EL (cell line): ENCODE results near the gene SGIP1.
A peak's percentile ranks its signal among the peaks of the same experiment; 100 is the strongest.

ENCODE experiments used
- DNase-seq: peaks from one replicate; pipeline ENCODE4 v3.0.0-alpha.2; 2016

SGIP1 gene, protein sequence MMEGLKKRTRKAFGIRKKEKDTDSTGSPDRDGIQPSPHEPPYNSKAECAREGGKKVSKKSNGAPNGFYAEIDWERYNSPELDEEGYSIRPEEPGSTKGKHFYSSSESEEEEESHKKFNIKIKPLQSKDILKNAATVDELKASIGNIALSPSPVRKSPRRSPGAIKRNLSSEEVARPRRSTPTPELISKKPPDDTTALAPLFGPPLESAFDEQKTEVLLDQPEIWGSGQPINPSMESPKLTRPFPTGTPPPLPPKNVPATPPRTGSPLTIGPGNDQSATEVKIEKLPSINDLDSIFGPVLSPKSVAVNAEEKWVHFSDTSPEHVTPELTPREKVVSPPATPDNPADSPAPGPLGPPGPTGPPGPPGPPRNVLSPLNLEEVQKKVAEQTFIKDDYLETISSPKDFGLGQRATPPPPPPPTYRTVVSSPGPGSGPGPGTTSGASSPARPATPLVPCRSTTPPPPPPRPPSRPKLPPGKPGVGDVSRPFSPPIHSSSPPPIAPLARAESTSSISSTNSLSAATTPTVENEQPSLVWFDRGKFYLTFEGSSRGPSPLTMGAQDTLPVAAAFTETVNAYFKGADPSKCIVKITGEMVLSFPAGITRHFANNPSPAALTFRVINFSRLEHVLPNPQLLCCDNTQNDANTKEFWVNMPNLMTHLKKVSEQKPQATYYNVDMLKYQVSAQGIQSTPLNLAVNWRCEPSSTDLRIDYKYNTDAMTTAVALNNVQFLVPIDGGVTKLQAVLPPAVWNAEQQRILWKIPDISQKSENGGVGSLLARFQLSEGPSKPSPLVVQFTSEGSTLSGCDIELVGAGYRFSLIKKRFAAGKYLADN

DNA sequence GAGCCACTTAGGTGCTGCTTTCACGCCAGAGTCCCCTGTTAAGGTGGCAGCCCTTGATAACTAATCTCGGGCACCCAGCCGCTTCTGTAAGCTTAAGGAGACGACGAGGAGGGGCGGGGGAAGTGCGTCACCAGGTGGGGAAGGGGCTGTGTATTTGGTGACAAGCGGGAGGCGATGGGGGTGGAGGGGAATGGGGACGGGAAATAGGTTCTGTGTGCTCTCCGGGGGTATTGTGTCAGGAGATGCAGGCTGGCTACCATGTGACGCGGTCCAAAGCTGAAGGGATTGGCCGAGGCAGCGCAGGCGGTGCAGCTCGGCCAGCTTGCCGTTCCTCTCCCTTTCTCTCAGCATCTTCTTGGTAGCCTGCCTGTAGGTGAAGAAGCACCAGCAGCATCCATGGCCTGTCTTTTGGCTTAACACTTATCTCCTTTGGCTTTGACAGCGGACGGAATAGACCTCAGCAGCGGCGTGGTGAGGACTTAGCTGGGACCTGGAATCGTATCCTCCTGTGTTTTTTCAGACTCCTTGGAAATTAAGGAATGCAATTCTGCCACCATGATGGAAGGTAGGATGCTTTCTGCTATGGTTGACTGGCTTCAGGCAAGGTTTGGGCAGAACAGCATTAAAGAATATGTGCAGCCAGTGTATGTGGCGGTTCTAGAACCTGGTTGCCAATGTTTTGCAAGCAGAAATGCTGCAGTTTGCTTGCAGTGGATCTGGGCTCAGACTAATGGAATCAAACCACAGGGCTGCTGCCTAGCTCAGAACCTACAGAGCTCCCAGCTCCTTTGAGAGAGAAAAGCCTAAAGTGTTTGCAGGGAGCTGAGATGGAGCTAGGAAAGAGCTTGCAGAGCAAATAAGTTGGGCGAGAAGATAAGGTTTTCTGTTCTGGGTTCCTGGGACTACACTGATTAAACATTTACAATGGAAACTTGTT, at the start of gene SGIP1:
SGIP1 (plus strand) TSS at position 350 of the 937 bp plus-strand sequence; CDS start at position 556, 206 bp downstream.
- peak; percentile 81 for DNase-seq

DNA sequence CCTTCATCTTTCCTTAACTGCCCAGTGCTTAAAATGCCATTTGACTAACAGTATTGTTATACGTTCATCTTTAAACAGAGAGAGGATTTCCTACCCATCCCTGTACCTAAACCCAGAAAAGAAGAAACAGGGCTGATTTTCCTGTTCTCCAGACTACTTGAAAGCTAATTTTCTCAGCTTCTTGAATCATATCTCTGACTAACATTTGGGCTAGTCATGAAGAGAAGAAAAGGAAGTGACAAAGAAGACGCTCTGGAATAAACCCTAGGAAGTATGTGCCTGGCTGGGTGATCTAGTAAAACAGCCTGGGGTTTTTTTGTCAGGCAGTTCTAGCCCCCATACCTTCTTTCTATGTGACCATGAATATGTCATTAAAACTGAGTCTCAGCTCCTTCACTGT, 44.8 kb upstream of the SGIP1 start:
- peak; percentile 68 for DNase-seq

DNA sequence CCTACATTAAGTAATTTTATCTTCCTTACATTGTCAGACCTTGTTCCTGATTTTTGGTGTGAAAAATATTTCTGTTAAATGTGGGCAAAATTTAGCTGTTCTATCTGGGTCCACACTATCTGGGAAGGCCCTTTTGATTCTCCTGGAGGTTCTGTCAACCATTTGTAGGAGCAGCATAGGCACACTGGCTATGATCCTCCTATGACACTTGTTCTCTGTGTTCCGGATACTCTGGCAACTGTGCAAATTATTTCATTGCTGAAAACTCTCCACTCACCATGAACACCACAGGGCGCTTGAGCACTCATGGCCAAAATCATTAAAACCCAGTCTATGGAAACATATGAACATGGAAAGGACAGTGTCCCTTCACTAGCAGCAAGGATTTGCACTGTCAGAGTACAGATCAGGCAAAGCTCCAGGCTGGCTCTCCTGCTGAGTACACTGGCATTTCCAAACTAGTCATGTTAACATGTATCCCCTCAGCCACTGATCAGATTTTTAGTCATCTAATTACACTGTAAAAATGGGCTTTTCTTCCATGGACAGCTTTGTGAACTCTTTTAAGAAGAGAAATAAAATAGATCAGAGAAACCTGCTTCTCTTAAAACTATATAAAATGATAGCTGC, 43.9 kb upstream of the SGIP1 start:
- peak; percentile 30 for DNase-seq

DNA sequence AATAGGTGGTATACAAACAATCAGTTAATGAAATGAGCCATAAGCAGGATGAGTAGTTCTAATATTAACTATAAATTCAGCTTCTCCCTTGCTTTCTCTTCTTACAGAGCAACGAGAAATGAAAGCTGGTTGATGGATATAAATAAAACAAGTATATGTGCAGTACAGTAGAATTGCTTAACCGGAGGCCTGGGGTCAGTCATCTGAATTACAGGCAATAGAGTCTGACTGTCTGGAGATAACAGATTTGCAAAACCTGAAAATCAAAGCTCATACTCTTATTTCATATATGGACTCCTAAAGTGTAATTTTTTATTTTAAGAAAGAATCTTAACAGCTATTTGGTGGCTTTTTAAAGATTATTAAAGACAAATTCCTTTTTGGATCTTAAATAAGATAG, 43.1 kb upstream of the SGIP1 start:
- DNase-seq = no peak

DNA sequence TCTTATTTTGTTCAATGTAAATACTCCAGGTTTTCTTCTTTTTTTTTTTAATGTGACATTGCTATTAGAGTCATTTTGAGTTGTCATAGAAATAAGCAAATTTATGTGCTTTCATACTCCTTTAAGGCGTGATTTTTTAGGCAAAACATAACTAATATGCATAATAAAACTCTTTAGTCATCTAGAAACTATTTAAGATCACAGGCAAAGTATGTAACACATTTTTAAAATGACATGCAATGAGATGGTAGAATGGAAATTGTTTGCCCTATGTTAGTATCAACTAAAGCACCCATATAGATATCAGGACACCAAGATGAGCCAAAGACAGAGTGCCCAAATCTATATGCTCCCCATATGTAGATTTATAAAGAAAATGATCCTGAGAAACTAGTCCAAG, 41.5 kb upstream of the SGIP1 start:
- peak; percentile 65 for DNase-seq

DNA sequence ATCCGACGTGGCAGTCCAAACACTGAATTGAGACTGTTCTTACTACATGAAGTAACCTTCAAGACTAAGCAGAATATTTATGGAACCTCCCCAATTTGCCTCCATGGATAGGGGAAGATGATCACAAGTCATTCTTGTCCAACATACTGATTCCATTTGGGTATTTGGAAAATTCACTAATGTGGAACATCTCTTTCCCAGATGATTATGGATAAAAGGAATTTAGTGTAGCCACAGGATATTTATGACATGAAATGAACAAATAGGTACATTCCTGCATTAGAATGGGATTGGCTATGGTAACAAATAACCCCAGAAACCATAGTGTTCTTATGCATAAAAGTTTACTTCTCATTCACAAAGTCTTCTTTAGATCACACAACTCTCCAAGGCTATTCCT, 40.2 kb upstream of the SGIP1 start:
- peak; percentile 66 for DNase-seq

DNA sequence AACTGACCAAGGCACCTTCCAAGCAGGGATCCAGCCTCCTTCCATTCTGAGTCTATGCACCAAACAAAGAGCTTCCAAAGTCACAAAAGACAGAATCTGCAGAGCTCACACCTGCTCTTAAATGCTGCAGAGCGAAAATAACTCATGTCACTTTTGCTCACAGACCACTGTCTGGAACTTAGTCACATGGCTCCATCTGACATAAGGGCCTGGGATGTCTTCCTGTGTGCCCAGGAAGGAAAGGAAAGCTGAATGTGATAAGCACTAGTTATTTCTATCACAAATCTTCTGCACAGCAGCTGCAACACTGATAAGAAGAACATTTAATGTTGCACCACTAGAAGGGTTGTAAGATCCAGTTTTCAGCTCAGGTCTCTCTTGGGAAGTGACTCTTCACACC, 39.5 kb upstream of the SGIP1 start:
- DNase-seq = no peak

DNA sequence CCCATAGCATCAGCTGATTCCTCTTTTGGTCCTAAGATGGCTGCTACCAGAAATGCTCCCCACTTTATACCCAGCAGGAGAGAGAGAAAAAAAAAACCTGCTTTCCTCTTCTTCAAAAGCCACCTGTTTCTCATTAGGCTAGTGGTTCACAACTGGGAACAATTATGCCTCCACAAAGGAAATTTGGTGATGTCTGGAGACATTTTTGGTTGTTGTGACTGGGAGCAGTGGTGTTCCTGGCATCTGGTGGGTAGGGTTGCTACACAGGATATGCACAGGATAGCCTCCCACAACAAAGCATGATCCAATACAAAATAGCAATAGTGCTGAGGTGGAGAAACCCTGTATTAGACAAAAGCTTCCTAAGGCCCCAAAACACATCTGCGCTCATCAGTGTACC, 38.5 kb upstream of the SGIP1 start:
- DNase-seq = peak; percentile 41

DNA sequence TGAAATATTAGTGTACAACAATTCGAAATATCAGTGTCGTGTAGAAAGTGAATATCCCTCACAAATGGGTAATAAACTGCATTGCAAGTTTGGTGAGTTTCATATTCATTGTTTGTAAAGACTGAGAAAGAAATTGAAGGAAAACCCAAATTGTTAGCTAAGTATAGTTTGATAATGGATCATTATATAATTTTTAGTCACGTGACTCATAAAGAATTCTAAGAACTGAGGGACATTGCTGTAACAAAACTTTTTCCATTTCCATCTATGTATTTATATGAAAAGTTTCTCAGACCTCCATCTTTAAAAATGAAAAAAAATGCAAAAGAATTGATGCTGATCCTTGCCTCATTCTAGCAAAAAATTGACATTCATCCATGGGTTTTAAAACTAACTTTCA, 36.0 kb upstream of the SGIP1 start:
- no peak for DNase-seq

DNA sequence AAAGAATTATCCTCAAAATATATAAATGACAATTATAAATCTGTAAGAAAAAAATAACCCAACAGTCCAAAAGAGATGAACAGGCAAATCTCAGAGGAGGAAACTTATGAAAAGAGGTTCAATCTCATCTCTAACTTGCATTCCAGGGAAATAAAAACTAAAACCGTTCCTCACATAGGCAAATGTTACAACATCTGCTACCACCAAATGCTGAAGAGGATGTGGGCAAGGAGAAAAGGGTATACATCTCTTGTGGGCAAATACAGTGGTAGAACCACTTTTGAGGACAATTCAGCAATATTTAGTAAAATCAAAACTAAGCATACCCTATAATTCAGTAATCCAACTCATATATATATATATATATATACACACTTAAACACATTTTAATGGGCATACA, 33.7 kb upstream of the SGIP1 start:
- no peak for DNase-seq

DNA sequence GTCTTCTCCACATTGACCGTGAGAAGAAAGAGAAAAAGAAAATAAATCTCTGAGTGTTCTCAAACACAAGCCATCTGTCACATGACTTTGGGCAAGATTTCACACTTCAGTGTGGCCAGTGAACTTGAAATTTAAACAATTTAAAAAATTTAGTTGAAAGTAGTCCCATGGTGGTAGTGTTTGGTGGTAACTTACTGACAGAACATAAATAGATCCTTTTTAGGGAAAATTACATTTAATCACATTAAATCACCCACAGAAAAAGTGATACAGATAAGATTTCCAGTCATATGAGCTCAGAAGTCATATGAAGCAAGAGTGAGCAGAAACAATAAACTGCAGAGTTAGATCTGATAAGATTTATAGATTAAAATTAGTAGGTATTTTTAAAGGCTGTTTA, 31.9 kb upstream of the SGIP1 start:
- no peak for DNase-seq

DNA sequence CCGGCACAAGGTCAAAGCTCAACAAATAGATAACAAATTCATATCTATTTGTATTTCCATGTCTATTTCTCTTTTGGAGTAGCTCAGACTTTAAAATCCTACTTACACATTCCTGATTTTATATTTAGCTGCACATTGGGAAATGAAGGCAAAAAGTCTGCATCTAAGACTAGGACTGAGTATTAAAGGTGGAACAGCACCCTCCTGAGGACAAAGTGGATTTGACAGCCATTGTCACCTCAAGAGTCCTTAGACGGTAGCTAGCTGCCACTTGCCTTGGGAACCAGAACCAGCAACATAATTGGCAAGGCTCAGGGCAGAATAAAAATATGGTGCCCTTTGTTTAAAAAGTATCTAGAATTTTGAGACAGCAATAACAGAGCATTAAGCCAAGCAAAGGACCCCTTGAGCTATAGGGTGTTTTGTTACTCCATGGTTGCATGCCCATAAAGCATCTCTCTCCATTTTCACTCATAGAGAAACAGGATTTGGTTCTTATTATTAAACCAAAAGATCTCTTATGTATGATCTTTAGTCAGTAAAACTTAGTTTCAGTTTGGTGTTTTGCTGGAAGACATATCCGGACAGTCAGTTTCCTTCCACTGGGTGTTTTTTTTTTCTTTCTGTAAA, 30.0 kb upstream of the SGIP1 start:
- DNase-seq = peak; percentile 75

DNA sequence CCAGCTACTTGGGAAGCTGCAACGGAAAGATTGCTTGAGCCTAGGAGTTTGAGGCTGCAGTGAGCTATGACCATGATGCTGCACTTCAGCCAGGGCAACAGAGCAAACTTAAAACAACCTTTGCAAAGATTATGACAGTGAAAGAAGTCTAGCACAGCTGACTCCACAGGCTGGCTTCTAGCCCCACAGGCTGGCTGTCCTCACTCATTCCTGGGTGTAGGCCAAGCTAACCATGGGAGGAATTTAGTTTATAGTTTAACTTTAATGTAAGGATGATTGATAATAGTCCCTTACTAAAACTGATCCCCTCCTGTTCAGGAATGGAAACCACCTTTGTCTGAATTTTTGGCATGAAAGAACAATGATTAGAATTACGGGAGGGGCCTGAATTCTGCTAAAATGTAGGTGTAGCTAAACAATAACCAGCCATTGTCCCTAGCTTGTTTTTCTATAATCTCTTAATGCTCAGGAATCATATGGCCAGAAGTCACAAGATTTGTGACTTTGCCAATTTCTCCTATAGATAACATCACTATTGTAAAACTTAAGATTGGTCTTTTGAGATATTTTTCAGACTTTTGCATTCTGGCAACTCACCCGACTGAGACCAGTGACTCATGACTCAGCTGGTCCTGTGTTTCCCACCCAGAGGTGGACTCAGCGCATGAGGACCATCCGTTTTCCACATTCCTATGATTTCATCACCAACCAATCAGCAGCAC, 28.1 kb upstream of the SGIP1 start:
- peak; percentile 73 for DNase-seq

DNA sequence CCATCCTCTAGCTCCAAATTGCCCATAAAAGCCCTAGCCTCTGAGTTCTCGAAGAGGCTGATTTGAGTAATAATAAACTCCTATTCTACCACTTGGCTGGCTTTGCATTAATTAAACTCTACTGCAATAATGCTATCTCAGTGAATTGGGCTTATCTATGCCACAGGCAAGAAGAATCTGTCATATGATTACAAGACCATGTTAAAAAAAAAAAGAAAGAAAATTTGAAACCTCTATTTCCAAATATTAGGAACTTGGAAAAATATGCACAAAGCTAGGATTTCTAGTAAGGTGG, 27.6 kb upstream of the SGIP1 start:
- DNase-seq = no peak

DNA sequence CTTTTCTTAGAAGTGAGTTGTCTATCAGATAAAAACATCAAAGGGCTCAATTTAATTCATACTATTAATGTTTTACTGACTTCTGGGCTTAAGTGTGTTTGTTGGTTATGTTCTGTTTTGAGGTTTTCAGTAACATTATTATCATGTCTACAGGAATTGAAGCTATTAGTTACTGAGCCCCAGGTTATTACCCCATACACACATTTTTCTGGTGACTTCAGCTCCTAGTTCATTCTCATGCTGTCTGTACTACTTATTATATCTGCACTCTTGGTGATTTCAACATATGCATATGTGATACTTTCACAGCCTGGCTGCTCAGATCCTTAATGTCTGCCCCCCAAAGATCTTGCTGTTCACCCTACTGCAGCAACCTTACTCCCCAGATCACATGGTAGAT, 27.0 kb upstream of the SGIP1 start:
- no peak for DNase-seq

DNA sequence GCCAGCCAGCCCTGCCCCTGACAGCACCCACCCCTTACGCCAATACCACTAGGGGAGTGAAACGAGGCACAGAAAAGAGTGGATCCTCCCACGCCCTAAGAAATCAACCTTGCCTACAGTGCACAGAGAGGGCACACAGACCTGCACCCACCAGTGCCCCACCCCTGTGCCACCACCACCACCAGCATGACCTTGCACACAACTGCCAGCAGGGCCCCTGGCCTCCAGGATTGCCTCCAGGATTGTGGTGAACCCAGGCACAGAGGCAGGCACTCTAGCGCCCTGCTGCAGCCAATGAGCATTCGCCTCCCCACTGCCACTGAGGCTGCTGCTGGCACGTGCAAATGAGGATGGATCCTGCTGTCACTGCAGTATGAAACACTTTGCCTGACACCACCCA, 23.5 kb upstream of the SGIP1 start:
- DNase-seq = no peak

DNA sequence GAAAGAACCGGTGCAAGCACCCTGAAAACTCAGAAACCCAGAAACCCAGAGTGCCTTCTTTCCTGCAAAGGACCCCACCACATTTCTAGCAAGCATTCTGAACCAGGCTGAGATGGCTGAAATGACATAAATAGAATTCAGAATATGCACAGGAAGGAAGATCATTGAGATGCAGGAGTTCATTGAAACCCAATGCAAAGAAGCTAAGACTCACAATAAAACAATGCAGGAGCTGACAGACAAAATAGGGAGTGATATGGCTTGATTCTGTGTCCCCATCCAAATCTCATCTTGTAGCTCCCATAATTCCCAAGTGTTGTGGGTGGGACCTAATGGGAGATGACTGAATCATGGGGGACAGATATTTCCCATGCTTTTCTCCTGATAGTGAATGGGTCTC, 22.8 kb upstream of the SGIP1 start:
- no peak for DNase-seq

DNA sequence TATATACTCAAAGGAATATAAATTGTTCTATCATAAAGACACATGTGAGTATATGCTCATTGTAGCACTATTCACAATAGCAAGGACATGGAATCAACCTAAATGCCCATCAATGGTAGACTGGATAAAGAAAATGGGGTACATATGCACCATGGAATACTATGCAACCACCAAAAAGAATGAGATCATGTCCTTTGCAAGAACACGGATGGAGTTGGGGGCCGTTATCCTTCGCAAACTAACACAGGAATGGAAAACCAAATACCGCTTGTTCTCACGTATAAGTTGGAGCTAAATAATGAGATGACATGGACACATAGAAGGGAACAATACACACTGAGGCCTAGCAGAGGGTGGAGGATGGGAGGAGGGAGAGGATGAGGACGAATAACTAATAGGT, 16.0 kb upstream of the SGIP1 start:
- DNase-seq = no peak

DNA sequence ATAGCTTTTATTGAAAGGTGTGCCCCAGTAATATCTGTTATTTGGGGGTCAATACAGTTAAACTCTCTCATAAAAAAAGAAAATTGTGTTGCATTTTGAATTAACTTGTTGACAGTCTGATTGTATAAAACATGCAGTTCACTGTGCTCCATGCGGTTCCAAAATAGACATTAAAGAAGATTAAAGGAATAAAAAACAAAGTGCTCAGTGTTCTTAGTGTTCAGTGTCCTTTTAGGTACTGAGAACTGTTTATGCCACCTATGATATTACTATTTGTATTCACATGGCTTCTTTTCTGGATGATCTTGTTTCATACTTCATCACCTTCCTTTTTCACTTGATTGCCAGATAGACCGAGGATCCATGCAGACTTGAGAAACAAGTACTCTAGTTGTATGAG, 15.3 kb upstream of the SGIP1 start:
- no peak for DNase-seq

DNA sequence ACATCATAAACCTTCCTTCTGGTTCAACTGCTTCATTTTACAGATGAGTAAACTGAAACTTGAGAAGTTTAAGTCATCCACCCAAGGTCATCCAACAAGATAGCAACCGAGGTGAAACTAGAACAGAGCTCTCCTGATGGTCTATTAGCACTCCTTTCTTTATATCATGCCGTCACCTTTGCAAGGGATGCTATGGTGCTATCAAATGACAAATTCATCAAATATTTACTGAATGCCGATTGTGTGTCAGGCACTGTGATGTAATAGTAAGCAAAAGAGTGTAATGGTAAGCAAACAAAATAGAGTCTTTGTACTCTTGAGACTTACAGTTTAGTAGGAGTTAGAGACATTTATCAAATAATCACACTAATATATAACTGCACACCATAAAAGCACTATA, 14.0 kb upstream of the SGIP1 start:
- no peak for DNase-seq

DNA sequence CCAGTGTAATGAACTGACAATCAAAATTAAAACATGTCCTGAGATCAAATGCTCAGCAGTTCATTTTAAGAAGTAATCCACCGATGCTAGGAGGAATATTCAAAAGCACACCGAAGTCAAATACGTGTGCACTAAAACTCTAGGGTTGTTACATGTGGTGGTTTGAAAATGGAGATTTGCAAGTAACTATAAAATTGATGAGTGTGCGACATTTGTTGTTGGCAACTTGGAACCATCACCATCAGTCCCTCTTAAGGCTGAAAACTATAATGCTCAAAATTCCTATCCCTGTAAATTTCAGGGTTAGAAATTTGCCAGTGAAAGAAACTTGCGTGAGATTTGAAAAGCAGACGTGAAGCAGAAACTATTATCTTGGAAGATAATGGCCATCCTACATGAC, 13.3 kb upstream of the SGIP1 start:
- no peak for DNase-seq
